HUES48 (cell line): ENCODE results near the gene ANO10.
"Not testable (repeated sequence)": the region's sequence is repeated elsewhere in the genome, so short reads cannot be mapped to it uniquely, and the experiment has no call there.

Experiments
- H3K27ac ChIP-seq: one replicate; pipeline ENCODE4 v1.7.0; 2013; ENCODE audit warnings: low read depth, low read length, inconsistent platforms
- H3K27me3 ChIP-seq: 2 replicates; pipeline ENCODE4 v1.6.1; 2013; ENCODE audit warnings: mild to moderate bottlenecking, low read length; ENCODE audit not compliant: control insufficient read depth, insufficient read depth
- H3K36me3 ChIP-seq: 2 replicates; pipeline ENCODE4 v1.6.1; 2013; ENCODE audit warnings: low read length; ENCODE audit not compliant: control insufficient read depth, insufficient read depth
- H3K4me1 ChIP-seq: 2 replicates; pipeline ENCODE4 v1.6.1; 2013; ENCODE audit warnings: mild to moderate bottlenecking, low read length; ENCODE audit not compliant: control insufficient read depth, insufficient read depth
- H3K4me3 ChIP-seq: 2 replicates; pipeline ENCODE4 v1.5.1; 2013; ENCODE audit warnings: mild to moderate bottlenecking, low read depth, low read length
- H3K9ac ChIP-seq: 2 replicates; pipeline ENCODE4 v1.6.1; 2013; ENCODE audit warnings: mild to moderate bottlenecking, low read depth, low read length, moderate library complexity
- H3K9me3 ChIP-seq: 2 replicates; pipeline ENCODE4 v1.6.1; 2013; ENCODE audit warnings: low read length; ENCODE audit not compliant: control insufficient read depth, insufficient read depth

Gene ANO10

GRCh38 chr3:43473244-43473643 is 148.6 kb downstream of the ANO10 start:
- Histone ChIP-seq H3K36me3 (no peaks in the 10 kb centered on the region), H3K27me3 (peaks cover 13% of the 10 kb centered on the region)

GRCh38 chr3:43468133-43468532 is 153.7 kb downstream of the ANO10 start:
- H3K27ac ChIP-seq, result no peak overlapping the region
- no peak overlapping the region for H3K9ac ChIP-seq
- no peaks in the 10 kb centered on the region for H3K27me3 ChIP-seq
- H3K4me1 ChIP-seq, result no peaks in the 10 kb centered on the region
- peaks cover 11% of the 10 kb centered on the region for H3K9me3 ChIP-seq
- no peak overlapping the region for H3K4me3 ChIP-seq
- H3K36me3 ChIP-seq, result no peaks in the 10 kb centered on the region

More at GRCh38 chr3:43473244-43473643, 148.6 kb downstream of the ANO10 start:
- H3K4me3 ChIP-seq, result no peak overlapping the region
- no peak overlapping the region for H3K9ac ChIP-seq
- no peaks in the 10 kb centered on the region for H3K9me3 ChIP-seq
- H3K27ac ChIP-seq, result no peak overlapping the region
- H3K4me1 ChIP-seq, result peaks cover 10% of the 10 kb centered on the region

- Histone ChIP-seq H3K9me3 (peaks cover 17% of the 10 kb centered on the region), H3K9ac (no peak overlapping the region), H3K27me3 (no peaks in the 10 kb centered on the region), H3K27ac (no peak overlapping the region), H3K36me3 (no peaks in the 10 kb centered on the region), H3K4me1 (peaks cover 5% of the 10 kb centered on the region; the same call in 1 of the 2 replicates), H3K4me3 (no peak overlapping the region)
Observed at GRCh38 chr3:43465109-43465508, 156.7 kb downstream of the ANO10 start.

- H3K9me3 ChIP-seq, result peaks cover 17% of the 10 kb centered on the region
- not testable (repeated sequence) for H3K27me3 ChIP-seq, H3K27ac ChIP-seq, H3K36me3 ChIP-seq, H3K4me1 ChIP-seq, H3K4me3 ChIP-seq, H3K9ac ChIP-seq
Observed at GRCh38 chr3:43462566-43462965, 159.2 kb downstream of the ANO10 start.

- Histone ChIP-seq H3K4me1 (peaks cover 6% of the 10 kb centered on the region; the same call in 1 of the 2 replicates), H3K27me3 (no peaks in the 10 kb centered on the region), H3K27ac (no peak overlapping the region), H3K9ac (no peak overlapping the region), H3K4me3 (no peak overlapping the region), H3K36me3 (no peaks in the 10 kb centered on the region), H3K9me3 (peaks cover 17% of the 10 kb centered on the region)
Observed at GRCh38 chr3:43461345-43461744, 160.5 kb downstream of the ANO10 start.

- H3K9ac ChIP-seq, H3K4me3 ChIP-seq, H3K27ac ChIP-seq, H3K4me1 ChIP-seq, H3K36me3 ChIP-seq, H3K9me3 ChIP-seq, H3K27me3 ChIP-seq: not testable (repeated sequence)
Observed at GRCh38 chr3:43457038-43457437, 164.8 kb downstream of the ANO10 start.

- 0 out of 2 replicates have a peak, but pooled peaks cover 2% of the 10 kb centered on the region for H3K4me1 ChIP-seq
- H3K9me3 ChIP-seq, result no peaks in the 10 kb centered on the region
- H3K27ac ChIP-seq, result no peak overlapping the region
- no peak overlapping the region for H3K9ac ChIP-seq
- H3K27me3 ChIP-seq, result no peaks in the 10 kb centered on the region
- no peak overlapping the region for H3K4me3 ChIP-seq
- H3K36me3 ChIP-seq, result no peaks in the 10 kb centered on the region
Observed at GRCh38 chr3:43455233-43455632, 166.6 kb downstream of the ANO10 start.

- no peaks in the 10 kb centered on the region for H3K27me3 ChIP-seq
- H3K9ac ChIP-seq, result no peak overlapping the region
Observed at GRCh38 chr3:43453981-43454380, 167.8 kb downstream of the ANO10 start.

GRCh38 chr3:43451670-43452254 is 170.0 kb downstream of the ANO10 start:
- no peaks in the 10 kb centered on the region for H3K4me1 ChIP-seq
- no peak overlapping the region for H3K27ac ChIP-seq
- no peak overlapping the region for H3K9ac ChIP-seq
- H3K27me3 ChIP-seq, result no peaks in the 10 kb centered on the region
- H3K9me3 ChIP-seq, result no peaks in the 10 kb centered on the region
- H3K4me3 ChIP-seq, result no peak overlapping the region
- H3K36me3 ChIP-seq, result no peaks in the 10 kb centered on the region

More at GRCh38 chr3:43453981-43454380, 167.8 kb downstream of the ANO10 start:
- Histone ChIP-seq H3K9me3 (no peaks in the 10 kb centered on the region), H3K36me3 (no peaks in the 10 kb centered on the region), H3K27ac (no peak overlapping the region), H3K4me3 (no peak overlapping the region), H3K4me1 (no peaks in the 10 kb centered on the region)

- Histone ChIP-seq H3K27ac (no peak overlapping the region), H3K36me3 (no peaks in the 10 kb centered on the region), H3K4me3 (no peak overlapping the region), H3K27me3 (no peaks in the 10 kb centered on the region), H3K4me1 (no peaks in the 10 kb centered on the region), H3K9ac (no peak overlapping the region), H3K9me3 (no peaks in the 10 kb centered on the region)
Observed at GRCh38 chr3:43448098-43448497, 173.7 kb downstream of the ANO10 start.

- Histone ChIP-seq H3K4me3 (no peak overlapping the region), H3K27ac (no peak overlapping the region), H3K4me1 (no peaks in the 10 kb centered on the region), H3K36me3 (no peaks in the 10 kb centered on the region), H3K27me3 (no peaks in the 10 kb centered on the region), H3K9ac (no peak overlapping the region), H3K9me3 (no peaks in the 10 kb centered on the region)
Observed at GRCh38 chr3:43445820-43446219, 176.0 kb downstream of the ANO10 start.
